ENCODE measurements around the gene PLD4. TPM values are rescaled to one million over a fixed set of nuclear protein-coding genes. Genes with fewer than 3 reads are reported as not detected.

PLD4 gene
- total and polyA plus RNA-seq, 2 of the 8 experiments (the other 6 are each of a cell fraction or from before 2014, with no cell fraction given) = 0.05 TPM; not detected in 1

DNA sequence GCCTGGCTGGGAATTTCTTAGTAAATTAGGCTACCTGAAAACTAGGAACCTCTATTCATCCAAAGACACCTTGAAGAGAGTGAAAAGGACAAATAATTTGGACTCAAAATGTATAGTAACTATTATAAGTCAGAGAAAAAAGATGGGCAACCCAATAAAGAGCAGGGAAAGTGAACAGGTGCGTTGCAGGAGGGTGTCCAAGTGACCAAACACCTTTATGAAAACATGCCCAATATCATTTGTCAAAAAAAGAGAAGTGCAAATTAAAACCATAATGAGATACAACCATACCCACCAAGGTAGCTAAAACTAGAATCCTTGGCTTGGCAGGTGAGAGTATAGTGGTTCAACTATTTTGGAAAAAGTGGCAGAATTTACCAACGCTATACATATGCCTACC lies 24.9 kb upstream of the PLD4 start:
- ChIA-PET CTCF (ENCODE audit: partially characterized antibody) (interaction anchor here (0.7 to 2.2 kb wide), 5 partner anchors 16 to 146 kb away, joined by 3 to 7 read pairs (median 3); partner anchors contain the start of gene PLD4), POLR2A (ENCODE audit: partially characterized antibody) (interaction anchor here (1.1 to 1.7 kb wide), 2 partner anchors 11 to 77 kb away, joined by 3 to 4 read pairs; no protein-coding TSS in a partner anchor)
- Histone ChIP-seq H4K8ac (ENCODE audit: extremely low read depth, insufficient read depth, low read length) (no peak overlapping the region), H2BK120ac (replicated peaks; ENCODE audit: low read depth, low read length) (no peak overlapping the region), H3K23ac (ENCODE audit: insufficient read length) (no peak overlapping the region), H2AFZ (ENCODE audit: low read length) (no peak overlapping the region), H4K5ac (ENCODE audit: insufficient read length, low read depth, low read length) (no peak overlapping the region), H2BK12ac (ENCODE audit: low read depth, low read length) (no peak overlapping the region), H3K56ac (replicated peaks; ENCODE audit: insufficient read length, low read depth, low read length) (no peak overlapping the region), H3K18ac (ENCODE audit: extremely low read depth, low read length) (no peak overlapping the region), H2BK5ac (ENCODE audit: low read depth, low read length) (no peak overlapping the region), H3K79me1 (ENCODE audit: low read depth, low read length) (no peaks in the 10 kb centered on the region), H3K36me3 (ENCODE audit: control insufficient read depth in 2 of 4, insufficient read depth in 4 of 4, low read length in 3 of 4) (no peaks in the 10 kb centered on the region), H3K79me2 (ENCODE audit: control insufficient read depth in 1 of 2, insufficient read depth in 2 of 2, low read length in 2 of 2) (no peaks in the 10 kb centered on the region), H3K14ac (ENCODE audit: insufficient read length) (no peak overlapping the region), H2BK20ac (ENCODE audit: low read length) (no peak overlapping the region), H3K4me1 (replicated peaks in 1 of 4; ENCODE audit: control insufficient read depth in 3 of 4, insufficient read depth in 4 of 4, low read length in 3 of 4) (peaks cover 0 to 3% (median 0%) of the 10 kb centered on the region in 4 experiments; a peak in 1 of 7 replicates), H2BK15ac (ENCODE audit: low read length) (no peak overlapping the region), H3K4me3 (ENCODE audit: extremely low read depth in 1 of 4, insufficient read depth in 2 of 4, low read depth in 3 of 4, low read length in 4 of 4) (no peak overlapping the region), H3K9ac (replicated peaks in 1 of 4; ENCODE audit: extremely low read depth in 1 of 4, low read depth in 3 of 4, low read length in 3 of 4) (no peak overlapping the region), H3K27me3 (replicated peaks in 1 of 4; ENCODE audit: control insufficient read depth in 3 of 4, extremely low read depth in 1 of 4, insufficient read depth in 3 of 4, low read length in 3 of 4) (peaks cover 0 to 3% (median 1%) of the 10 kb centered on the region in 4 experiments; a peak in 2 of 7 replicates), H3K4me2 (ENCODE audit: insufficient read depth in 1 of 2, low read depth in 2 of 2, low read length in 2 of 2) (no peak overlapping the region), H3K9me3 (ENCODE audit: insufficient read depth in 2 of 2, low read depth in 1 of 2, low read length in 1 of 2) (no peaks in the 10 kb centered on the region), H2AK5ac (ENCODE audit: low read depth, low read length) (no peak overlapping the region), H4K91ac (replicated peaks; ENCODE audit: insufficient read length, low read length) (no peak overlapping the region), H3K23me2 (ENCODE audit: low read depth, low read length) (no peaks in the 10 kb centered on the region), H4K20me1 (replicated peaks in 1 of 2; ENCODE audit: control insufficient read depth in 1 of 2, insufficient read depth in 2 of 2, low read length in 2 of 2) (peaks cover 0 to 1% of the 10 kb centered on the region in 2 experiments), H3K27ac (ENCODE audit: low read depth, low read length) (no peak overlapping the region), H3K4ac (replicated peaks; ENCODE audit: insufficient read length, low read depth, low read length) (no peak overlapping the region)
- no peak for FAIRE-seq
- 37% methylated on average over 2 of the region's 2 CpGs; no CpG with 5 or more reads in 1 of the 2 experiments for WGBS, 2 experiments (ENCODE audit: extremely low coverage in 1 of 2, insufficient coverage in 1 of 2, insufficient read length in 1 of 2, insufficient replicate concordance in 2 of 2, low coverage in 1 of 2, low lambda C conversion rate in 2 of 2, missing lambda C conversion rate in 1 of 2)
- DNase-seq (ENCODE audit: low read depth in 1 of 2, low spot score in 2 of 2) = no peak
- TF ChIP-seq, protein P1, sequence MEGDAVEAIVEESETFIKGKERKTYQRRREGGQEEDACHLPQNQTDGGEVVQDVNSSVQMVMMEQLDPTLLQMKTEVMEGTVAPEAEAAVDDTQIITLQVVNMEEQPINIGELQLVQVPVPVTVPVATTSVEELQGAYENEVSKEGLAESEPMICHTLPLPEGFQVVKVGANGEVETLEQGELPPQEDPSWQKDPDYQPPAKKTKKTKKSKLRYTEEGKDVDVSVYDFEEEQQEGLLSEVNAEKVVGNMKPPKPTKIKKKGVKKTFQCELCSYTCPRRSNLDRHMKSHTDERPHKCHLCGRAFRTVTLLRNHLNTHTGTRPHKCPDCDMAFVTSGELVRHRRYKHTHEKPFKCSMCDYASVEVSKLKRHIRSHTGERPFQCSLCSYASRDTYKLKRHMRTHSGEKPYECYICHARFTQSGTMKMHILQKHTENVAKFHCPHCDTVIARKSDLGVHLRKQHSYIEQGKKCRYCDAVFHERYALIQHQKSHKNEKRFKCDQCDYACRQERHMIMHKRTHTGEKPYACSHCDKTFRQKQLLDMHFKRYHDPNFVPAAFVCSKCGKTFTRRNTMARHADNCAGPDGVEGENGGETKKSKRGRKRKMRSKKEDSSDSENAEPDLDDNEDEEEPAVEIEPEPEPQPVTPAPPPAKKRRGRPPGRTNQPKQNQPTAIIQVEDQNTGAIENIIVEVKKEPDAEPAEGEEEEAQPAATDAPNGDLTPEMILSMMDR (IDR thresholded peaks at IDR 0.05; ENCODE audit: control extremely low read depth in 1 of 3, insufficient read depth in 1 of 3, low read depth in 1 of 3, low read length in 3 of 3) = no peak
- TF ChIP-seq PHF8 (conservative IDR thresholded peaks at IDR 0.05; ENCODE audit: low read depth, low read length) = no peak
- TF ChIP-seq RAD21 (IDR thresholded peaks at IDR 0.05 in 1 of 2, conservative IDR thresholded peaks at IDR 0.05 in 1 of 2; ENCODE audit: low read depth in 2 of 2, low read length in 2 of 2) = no peak
- no peak for TF ChIP-seq TAF1 (IDR thresholded peaks at IDR 0.05; ENCODE audit: low read depth, low read length)
- TF ChIP-seq CREB1 (IDR thresholded peaks at IDR 0.05) = no peak
- no peak for TF ChIP-seq BCL11A (IDR thresholded peaks at IDR 0.05; ENCODE audit: low read depth in 2 of 2, low read length in 2 of 2)
- no peak for TF ChIP-seq TAF7 (optimal IDR thresholded peaks at IDR 0.05; ENCODE audit: borderline replicate concordance, low read depth, low read length)
- no peak for TF ChIP-seq SIX5 (IDR thresholded peaks at IDR 0.05; ENCODE audit: low read depth, low read length)
- TF ChIP-seq, protein P2, sequence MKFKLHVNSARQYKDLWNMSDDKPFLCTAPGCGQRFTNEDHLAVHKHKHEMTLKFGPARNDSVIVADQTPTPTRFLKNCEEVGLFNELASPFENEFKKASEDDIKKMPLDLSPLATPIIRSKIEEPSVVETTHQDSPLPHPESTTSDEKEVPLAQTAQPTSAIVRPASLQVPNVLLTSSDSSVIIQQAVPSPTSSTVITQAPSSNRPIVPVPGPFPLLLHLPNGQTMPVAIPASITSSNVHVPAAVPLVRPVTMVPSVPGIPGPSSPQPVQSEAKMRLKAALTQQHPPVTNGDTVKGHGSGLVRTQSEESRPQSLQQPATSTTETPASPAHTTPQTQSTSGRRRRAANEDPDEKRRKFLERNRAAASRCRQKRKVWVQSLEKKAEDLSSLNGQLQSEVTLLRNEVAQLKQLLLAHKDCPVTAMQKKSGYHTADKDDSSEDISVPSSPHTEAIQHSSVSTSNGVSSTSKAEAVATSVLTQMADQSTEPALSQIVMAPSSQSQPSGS (IDR thresholded peaks at IDR 0.05; ENCODE audit: low read length) = no peak

All from H1 (cell line).